Neural progenitor cell (in vitro differentiated cells): Measurements from ENCODE around the gene NMU.
A peak's percentile ranks its signal among the peaks of the same experiment; 100 is the strongest.

Experiments
- CTCF ChIP-seq: fragments of 200-600 bp; sonication (generic); IDR thresholded peaks from 2 replicates; pipeline ENCODE4 v1.5.1; 2017; ENCODE audit warnings: antibody characterized with exemption, mild to moderate bottlenecking
- EZH2 ChIP-seq: fragments of 200-600 bp; sonication (generic); IDR thresholded peaks from 2 replicates; pipeline ENCODE4 v1.6.1; 2017; ENCODE audit warnings: antibody characterized with exemption, mild to moderate bottlenecking, moderate library complexity
- EZH2phosphoT487 ChIP-seq: fragments of 200-600 bp; sonication (generic); IDR thresholded peaks from 2 replicates; pipeline ENCODE4 v1.6.1; 2017; ENCODE audit warnings: antibody characterized with exemption

- TF ChIP-seq EZH2phosphoT487 (peak; percentile 57), CTCF (peak; percentile 25), EZH2 (peak; percentile 87)
These were observed at the start of gene NMU for GRCh38 chr4:55635741-55636655.
